GM12878 (cell line): ENCODE measurements around the gene RNF150. TPM values are rescaled to one million over a fixed set of nuclear protein-coding genes. Genes with fewer than 3 reads are reported as not detected.

Experiments
- ATF2 ChIP-seq: IDR thresholded peaks from 2 replicates; pipeline ENCODE4 v1.6.1; 2012; ENCODE audit warnings: low read length, inconsistent platforms
- BHLHE40 ChIP-seq, 2 experiments: fragments of 450-650 bp in 1 of 2; IDR thresholded peaks; 2 replicates each; pipeline ENCODE4 v1.6.1; 2011 to 2017; ENCODE audit warnings: low read depth in 2 of 2, borderline replicate concordance in 1 of 2, improper control_type of control experiment in 1 of 2, low read length in 1 of 2, mild to moderate bottlenecking in 1 of 2
- FOS ChIP-seq: IDR thresholded peaks from 3 replicates; pipeline ENCODE4 v1.6.1; 2011; ENCODE audit warnings: borderline replicate concordance; ENCODE audit not compliant: insufficient read length; ENCODE audit errors: extremely low read depth
- FOXM1 ChIP-seq: IDR thresholded peaks from 2 replicates; pipeline ENCODE4 v1.6.1; 2012; ENCODE audit warnings: low read depth, mild to moderate bottlenecking, inconsistent platforms, low read length, moderate library complexity
- HCFC1 ChIP-seq: fragments of 150-350 bp; IDR thresholded peaks from 2 replicates; pipeline ENCODE4 v1.6.1; 2014; ENCODE audit warnings: low read length
- HDAC6 ChIP-seq: fragments of 200-600 bp; sonication (generic); IDR thresholded peaks from one replicate; pipeline ENCODE4 v1.8.0; 2017; ENCODE audit warnings: antibody characterized with exemption; ENCODE audit not compliant: unreplicated experiment
- IKZF2 ChIP-seq, 2 experiments: fragments of 450-650 bp; IDR thresholded peaks; 2 replicates each; pipeline ENCODE4 v1.6.1; 2017; ENCODE audit warnings: mild to moderate bottlenecking in 2 of 2, moderate library complexity in 2 of 2
- IRF3 ChIP-seq: fragments of 450-650 bp; IDR thresholded peaks from 2 replicates; pipeline ENCODE4 v1.6.1; 2014; ENCODE audit warnings: mild to moderate bottlenecking
- KLF5 ChIP-seq: fragments of 450-650 bp; IDR thresholded peaks from 2 replicates; pipeline ENCODE4 v1.6.1; 2014; ENCODE audit warnings: mild to moderate bottlenecking; ENCODE audit not compliant: partially characterized antibody
- POLR2A ChIP-seq: IDR thresholded peaks from 2 replicates; pipeline ENCODE4 v1.6.1; 2011; ENCODE audit warnings: low read depth, mild to moderate bottlenecking, low read length
- RFX5 ChIP-seq: IDR thresholded peaks from 2 replicates; pipeline ENCODE4 v1.6.1; 2011; ENCODE audit warnings: low read depth, low read length, improper control_type of control experiment
- TCF3 ChIP-seq: IDR thresholded peaks from 2 replicates; pipeline ENCODE4 v1.6.1; 2012; ENCODE audit warnings: low read depth, mild to moderate bottlenecking, low read length, borderline replicate concordance; ENCODE audit not compliant: insufficient read depth
- YY1 ChIP-seq: IDR thresholded peaks from 2 replicates; pipeline ENCODE4 v1.6.1; 2011; ENCODE audit warnings: low read depth, mild to moderate bottlenecking, low read length
- ZNF24 ChIP-seq: fragments of 450-650 bp; IDR thresholded peaks from 2 replicates; pipeline ENCODE4 v1.6.1; 2017; ENCODE audit warnings: antibody characterized with exemption, mild to moderate bottlenecking
- ZNF687 ChIP-seq: fragments of 450-650 bp; IDR thresholded peaks from 2 replicates; pipeline ENCODE4 v1.6.1; 2017; ENCODE audit warnings: mild to moderate bottlenecking, moderate library complexity
- polyA plus RNA-seq, 11 experiments: library from polyadenylated mRNA; depleted of rRNA in 4 of 11; unstranded in 6 of 11; stranded (reverse) in 5 of 11; fragments of >200 nt; fragmentation: Nextera tagmentation in 4 of 11; fragmentation: Illumina TruSeq in 1 of 11; extraction: Ambion mirVana in 4 of 11; extraction: Trizol in 1 of 11; gene quantifications; 1 replicate in 1 of 11; 2 replicates in 10 of 11; pipeline versions ENCODE4 v1.2.1 to v1.2.3, GENCODE V29; 2011 to 2016; ENCODE audit warnings: inconsistent platforms in 2 of 11, missing spikeins in 2 of 11, low read depth in 1 of 11
- total RNA-seq, 4 experiments: library from RNA; depleted of rRNA in 3 of 4; stranded (reverse); fragments of >200 nt in 3 of 4; fragmentation: Illumina TruSeq in 1 of 4; extraction: Trizol in 1 of 4; gene quantifications; 2 replicates each; pipeline versions ENCODE4 v1.2.1 to v1.2.3, GENCODE V29; 2013 to 2021
- TF ChIP-seq, protein P1 (sequence below): fragments of 450-650 bp; IDR thresholded peaks from 2 replicates; pipeline ENCODE4 v1.6.1; 2016; ENCODE audit warnings: mild to moderate bottlenecking, moderate library complexity, borderline replicate concordance

RNF150 gene
- total and polyA plus RNA-seq, 10 of the 15 experiments (the other 5 are each of a cell fraction or from before 2014, with no cell fraction given): 0.01 to 2.3 (median 0.04) TPM; not detected in 6

DNA sequence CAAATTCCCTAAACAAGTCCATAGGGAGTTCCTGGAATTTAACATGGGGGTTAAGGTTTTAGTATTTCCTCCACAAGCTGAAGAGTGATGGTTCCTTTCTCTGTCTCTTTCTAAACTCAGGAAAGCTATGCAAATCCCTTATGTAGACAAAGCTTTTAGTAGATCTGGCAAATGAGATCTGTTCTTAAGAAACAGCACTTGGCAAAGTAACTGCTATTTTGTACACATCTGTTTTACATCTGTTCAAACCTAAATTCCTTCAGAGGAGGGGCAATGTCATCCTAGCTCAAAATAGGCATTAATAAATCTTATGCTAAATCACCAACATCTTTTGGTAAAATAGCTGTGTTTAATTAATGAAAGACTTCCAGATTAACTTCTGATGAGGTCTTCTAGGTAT is 239.3 kb downstream of the RNF150 start (continued):
- TF ChIP-seq TCF3: no peak
- TF ChIP-seq HDAC6: no peak
- no peak for TF ChIP-seq YY1
- no peak for TF ChIP-seq ZNF687
- no peak for TF ChIP-seq FOS
- TF ChIP-seq FOXM1: no peak
- no peak for TF ChIP-seq HCFC1
- TF ChIP-seq RFX5: no peak
- TF ChIP-seq, protein P1, sequence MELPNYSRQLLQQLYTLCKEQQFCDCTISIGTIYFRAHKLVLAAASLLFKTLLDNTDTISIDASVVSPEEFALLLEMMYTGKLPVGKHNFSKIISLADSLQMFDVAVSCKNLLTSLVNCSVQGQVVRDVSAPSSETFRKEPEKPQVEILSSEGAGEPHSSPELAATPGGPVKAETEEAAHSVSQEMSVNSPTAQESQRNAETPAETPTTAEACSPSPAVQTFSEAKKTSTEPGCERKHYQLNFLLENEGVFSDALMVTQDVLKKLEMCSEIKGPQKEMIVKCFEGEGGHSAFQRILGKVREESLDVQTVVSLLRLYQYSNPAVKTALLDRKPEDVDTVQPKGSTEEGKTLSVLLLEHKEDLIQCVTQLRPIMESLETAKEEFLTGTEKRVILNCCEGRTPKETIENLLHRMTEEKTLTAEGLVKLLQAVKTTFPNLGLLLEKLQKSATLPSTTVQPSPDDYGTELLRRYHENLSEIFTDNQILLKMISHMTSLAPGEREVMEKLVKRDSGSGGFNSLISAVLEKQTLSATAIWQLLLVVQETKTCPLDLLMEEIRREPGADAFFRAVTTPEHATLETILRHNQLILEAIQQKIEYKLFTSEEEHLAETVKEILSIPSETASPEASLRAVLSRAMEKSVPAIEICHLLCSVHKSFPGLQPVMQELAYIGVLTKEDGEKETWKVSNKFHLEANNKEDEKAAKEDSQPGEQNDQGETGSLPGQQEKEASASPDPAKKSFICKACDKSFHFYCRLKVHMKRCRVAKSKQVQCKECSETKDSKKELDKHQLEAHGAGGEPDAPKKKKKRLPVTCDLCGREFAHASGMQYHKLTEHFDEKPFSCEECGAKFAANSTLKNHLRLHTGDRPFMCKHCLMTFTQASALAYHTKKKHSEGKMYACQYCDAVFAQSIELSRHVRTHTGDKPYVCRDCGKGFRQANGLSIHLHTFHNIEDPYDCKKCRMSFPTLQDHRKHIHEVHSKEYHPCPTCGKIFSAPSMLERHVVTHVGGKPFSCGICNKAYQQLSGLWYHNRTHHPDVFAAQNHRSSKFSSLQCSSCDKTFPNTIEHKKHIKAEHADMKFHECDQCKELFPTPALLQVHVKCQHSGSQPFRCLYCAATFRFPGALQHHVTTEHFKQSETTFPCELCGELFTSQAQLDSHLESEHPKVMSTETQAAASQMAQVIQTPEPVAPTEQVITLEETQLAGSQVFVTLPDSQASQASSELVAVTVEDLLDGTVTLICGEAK: no peak
- no peak for TF ChIP-seq BHLHE40 (IDR thresholded peaks at IDR 0.05; ENCODE audit: borderline replicate concordance in 1 of 2, low read depth in 2 of 2, low read length in 1 of 2)
- TF ChIP-seq ATF2: no peak
- TF ChIP-seq IRF3: no peak
- no peak for TF ChIP-seq IKZF2 (IDR thresholded peaks at IDR 0.05)
- no peak for TF ChIP-seq POLR2A
- no peak for TF ChIP-seq KLF5
- TF ChIP-seq ZNF24: no peak
